Left hindlimb (tissue), 1 donor: ENCODE data around the gene MTMR4.
"Not testable (repeated sequence)": the region's sequence is repeated elsewhere in the genome, so short reads cannot be mapped to it uniquely, and the experiment has no call there.

ENCODE experiments used
- DNase-seq: peaks from one replicate; pipeline ENCODE4 v3.0.0-alpha.2; 2018

Gene MTMR4

DNA sequence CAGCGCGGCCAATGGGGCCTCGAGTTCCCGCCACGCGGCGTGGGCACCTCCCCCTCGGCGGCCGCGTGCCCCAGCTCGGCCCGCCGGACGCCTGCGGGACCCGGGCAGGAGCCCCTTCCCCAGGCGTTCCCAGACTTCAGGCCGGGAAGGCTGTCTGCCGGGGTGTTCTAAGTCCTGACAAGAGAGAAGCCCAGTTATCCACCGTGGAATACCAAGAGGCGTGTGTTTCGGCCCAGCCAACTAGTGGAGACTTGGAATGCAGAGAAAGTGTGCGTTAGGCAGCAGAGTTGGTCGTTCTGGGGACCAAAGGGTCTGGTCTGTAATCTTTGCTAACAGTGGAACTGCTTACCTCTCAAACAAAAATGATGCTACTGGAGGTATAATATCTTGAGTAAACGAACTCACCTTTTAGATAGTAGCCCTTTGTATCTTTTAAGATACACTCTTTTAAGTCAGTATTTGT is 26.0 kb downstream of the MTMR4 start:
- DNase-seq = no peak

DNA sequence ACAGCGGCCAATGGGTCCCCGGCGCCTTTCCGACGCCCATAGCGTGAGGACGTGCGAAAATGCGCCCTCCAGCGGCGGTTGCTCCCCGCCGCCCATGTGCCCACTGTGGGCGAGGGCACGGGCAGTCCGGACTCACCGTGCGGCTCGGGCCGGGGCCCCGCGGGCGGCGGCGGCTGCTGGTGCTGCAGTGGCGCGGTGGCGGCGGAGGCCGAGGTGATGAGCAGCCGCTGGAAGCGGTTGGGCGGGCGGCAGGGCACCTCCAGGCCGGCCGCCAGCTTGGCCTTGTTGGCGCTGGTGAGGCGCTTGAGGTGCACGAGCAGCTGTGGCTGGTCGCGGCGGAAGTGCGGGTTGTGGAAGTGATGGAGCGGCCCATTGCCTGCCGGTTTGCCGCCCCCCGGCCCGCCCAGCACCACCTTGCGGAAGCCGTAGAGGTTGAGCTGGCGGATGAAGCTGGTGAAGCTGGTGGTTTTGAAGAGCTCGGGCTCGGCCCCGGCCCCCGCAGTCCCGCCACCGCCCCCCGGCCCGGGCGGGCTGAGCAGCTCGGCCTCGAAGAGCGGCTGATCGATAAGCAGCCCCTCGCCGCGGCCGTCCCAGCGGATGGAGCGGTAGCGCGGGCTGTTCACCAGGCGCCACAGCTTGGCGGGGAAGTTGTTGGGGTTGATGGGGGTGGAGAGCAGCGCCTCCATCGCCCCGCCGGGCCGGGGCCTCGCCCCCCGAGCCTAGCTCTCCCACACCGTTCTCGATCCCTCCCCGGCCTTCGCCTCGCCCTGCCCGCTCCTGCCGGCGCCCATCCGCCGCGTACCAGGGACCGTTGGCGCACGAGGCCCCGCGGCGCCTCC is 26.6 kb downstream of the MTMR4 start, which contains the start of gene HSF5:
TSS of gene HSF5 (minus strand) at position 820 of the 839 bp plus-strand sequence. CDS start at position 686, 134 bp downstream.
- DNase-seq = peak; percentile 54

DNA sequence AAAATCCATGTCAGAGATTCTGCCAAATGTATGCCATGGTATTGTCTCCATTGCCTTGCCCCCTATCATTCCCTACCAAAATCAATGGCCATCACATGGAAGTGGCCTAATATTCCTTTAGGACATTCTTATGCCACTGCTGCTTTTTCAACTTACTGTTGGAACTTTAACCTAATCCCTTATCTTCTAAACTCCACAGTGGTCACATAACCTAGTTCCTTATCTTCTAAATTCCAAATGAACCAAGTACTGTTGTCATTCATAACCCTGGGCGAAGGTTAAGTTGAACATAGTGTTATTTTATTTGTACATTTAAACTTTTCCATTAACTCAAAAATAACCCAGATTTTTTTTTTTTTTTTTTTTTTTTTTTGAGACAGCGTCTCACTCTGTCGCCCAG is 29.8 kb downstream of the MTMR4 start:
- DNase-seq = no peak

DNA sequence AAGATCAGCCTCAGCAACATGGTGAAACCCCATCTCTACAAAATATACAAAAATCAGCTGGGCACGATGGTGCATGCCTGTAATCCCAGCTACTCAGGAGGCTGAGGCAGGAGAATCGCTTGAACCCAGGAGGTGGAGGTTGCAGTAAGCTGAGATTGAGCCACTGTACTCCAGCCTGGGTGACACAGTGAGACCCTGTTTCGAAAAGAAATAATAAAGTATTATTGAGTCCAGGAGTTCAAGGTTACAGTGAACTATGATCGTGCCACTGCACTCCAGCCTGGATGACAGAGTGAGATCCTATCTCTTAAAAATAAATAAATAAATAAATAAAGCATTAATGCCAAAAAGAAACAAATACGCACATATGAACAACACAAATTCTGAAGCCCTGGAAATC is 32.6 kb downstream of the MTMR4 start:
- DNase-seq = not testable (repeated sequence)

DNA sequence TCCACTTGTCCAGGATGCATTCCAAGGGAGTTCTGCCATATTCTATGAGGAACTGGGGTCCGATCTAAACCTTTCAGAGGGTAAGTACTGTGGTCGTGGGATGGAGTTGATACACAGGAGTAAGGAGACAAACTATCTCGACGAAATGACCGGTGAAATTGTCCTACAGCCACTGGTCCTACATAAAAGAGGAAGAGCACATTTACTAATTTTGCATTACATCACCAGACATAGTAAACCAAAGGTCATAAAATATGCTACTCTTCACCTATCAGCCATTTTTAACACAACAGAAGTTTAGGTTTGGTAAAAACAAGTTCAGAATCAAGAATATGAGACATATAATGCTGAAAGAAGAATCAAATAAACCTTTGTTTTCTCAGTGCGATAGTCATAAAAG is 34.3 kb downstream of the MTMR4 start:
- no peak for DNase-seq

DNA sequence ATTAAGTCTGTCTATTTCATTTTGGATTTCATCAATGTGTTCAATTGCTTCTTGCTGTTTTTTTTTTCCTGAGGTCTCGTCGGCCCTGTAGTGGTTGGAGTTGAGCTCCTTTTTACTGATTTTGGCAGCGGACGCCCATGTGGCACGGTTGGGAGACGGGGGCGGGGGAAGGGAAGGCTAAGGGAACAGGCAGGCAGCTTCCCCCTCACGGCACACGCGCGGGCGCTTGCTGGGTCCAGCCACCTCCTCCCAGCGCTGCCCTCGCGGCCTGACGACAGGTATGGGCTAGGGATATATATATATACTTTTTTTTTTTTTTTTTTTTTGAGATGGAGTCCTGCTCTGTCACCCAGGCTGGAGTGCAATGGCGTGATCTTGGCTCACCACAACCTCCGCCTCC is 37.6 kb downstream of the MTMR4 start:
- DNase-seq = no peak

DNA sequence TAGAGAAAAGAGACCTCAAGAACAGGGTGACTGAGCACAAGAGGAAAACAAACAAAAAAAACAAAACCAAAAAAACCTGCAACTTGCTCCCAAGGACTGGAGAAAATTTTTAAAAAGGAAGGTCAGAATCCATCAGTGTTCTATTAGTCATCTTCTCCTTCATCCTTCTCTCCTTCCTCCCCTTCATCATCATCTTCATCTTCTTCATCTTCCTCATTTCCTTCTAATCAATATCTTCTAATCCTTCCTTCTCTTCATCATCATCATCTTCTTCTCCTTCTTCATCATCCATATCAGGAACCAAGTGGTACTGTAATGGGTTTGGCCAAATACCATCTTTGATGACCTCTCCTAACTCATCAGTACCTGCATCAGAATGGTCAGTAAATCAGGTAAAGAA is 38.5 kb downstream of the MTMR4 start:
- no peak for DNase-seq

DNA sequence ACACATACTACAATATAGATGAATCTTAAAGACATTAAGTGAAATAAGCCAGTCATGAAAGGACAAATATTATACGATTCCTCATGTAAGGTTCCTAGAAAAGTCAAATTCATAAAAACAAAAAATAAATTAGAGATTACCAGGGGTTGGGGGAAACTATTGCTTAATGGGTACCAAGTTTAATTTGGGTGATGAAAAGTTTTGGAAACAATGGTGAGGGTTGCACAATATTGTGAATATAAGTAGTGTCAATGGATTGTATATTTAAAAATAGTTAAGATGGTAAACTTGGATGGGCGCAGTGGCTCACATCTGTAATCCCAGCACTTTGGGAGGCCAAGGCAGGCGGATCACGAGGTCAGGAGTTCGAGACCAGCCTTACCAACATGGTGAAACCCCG is 44.1 kb downstream of the MTMR4 start:
- DNase-seq = no peak

DNA sequence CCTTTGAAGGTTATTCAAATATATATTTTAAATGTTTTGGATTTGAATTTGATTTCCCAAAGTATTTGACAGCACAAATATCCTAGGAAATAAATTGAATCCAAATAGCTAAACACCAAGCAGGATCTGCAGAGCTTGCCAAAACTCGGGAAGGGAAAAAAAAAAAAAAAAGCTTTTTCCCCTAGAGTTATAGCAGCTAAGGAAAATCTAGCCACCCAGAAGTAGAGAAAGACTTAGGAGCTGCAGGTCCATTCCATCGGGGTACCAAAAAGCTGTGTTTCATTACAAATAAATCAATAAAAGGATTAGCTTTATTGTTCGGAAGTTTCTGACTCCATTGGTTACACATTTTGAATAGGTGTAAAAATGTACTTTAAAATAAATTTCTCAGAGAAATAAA is 45.5 kb downstream of the MTMR4 start:
- no peak for DNase-seq

DNA sequence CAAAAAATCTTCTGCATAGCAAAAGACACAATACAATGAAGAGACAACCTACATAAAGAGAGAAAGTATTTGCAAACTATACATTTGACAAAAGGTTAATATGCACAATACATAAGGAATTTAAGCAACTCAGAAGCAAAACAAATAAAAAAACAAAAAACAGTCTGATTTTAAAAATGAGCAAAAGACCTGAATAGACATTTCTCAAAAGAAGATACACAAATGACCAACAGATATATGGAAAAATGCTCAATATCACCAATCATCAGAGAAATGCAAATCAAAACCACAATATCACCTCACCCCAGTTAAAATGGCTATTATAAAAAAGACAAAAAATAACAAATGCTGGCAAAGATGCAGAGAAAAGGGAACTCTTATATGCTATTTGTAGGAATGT is 58.9 kb downstream of the MTMR4 start:
- no peak for DNase-seq

DNA sequence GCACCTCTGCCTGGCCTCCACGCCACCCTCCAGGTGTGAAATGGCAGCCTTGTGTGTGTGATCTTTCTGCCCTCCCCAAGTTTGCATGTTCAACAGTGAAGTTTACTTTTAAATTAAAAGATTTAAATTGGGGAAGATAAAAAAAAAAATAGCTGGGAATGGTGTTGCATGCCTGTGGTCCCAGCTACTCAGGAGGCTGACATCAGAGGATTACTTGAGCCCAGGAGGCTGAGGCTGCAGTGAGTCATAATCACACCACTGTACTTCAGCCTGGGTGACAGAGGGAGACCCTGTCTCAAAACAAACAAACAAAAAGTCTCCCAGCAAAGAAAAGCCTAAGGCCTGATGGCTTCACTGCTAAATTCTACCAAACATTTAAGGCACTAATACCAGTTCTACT is 61.7 kb downstream of the MTMR4 start:
- DNase-seq = no peak

DNA sequence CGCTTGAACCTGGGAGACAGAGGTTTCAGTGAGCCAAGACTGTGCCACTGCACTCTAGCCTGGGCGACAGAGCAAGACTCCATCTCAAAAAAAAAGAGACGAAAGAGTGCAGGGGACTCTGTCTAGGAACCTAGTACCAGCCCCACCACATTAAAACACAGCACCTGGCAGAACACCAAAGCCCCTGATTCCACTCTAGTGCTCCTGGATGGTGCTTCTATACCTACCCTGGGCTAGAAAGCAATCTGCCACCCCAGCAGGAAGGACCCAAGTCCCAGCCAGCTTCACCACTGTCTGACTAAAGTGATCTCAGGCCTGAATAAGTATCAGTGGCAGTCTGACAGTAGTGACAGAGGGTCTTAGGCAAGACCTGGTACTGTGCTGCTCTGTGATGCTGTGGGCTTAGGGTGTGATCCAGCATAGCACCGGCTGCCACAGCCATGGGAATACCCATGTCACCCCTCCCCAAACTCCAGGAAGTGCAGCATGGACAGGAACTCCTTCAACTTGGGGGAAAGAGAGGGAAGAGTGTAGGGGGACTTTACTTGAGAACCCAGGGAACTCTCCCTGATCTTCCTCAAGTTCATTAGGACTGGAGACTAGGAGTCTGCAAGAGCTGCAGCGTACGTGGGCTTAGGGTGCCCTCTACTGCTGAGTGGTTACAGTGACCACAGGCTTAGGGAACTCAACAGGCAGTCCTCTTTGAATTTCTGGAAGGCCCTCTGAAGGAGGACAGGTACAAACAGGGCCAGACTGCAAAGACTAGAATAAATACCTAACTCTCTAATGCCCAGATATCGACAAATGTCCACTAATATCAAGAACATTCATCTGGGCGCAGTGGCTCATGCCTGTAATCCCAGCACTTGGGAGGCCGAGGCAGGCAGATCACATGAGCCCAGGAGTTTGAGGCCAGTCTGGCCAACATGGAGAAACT is 67.1 kb downstream of the MTMR4 start:
- DNase-seq = peak; percentile 50

DNA sequence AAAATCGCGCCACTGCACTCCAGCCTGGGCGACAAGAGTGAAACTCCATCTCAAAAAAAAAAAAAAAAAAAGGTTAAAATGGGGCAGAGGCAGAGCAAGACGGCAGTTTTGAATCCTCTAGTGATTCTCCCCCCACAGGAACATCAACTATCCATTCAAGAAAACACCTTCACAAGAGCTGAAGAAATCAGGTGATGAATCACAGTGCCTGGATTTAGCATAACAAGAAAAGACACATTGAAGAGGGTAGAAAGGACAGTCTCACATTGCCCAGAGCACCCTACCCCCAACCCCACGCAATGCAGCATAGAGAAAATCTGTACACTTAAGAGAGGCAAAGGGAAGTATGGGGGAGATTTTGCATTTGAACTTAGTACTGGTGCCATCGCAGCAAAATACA is 68.4 kb downstream of the MTMR4 start:
- no peak for DNase-seq
